Aorta (tissue), 5 donors: ENCODE measurements around the gene SYF2. TPM values are rescaled to one million over a fixed set of nuclear protein-coding genes. Genes with fewer than 3 reads are reported as not detected.
"Not testable (repeated sequence)": the region's sequence is repeated elsewhere in the genome, so short reads cannot be mapped to it uniquely, and the experiment has no call there.

Experiments
- ATAC-seq: fragments of 200-7000 bp; cut with Tn5 transposase; one replicate; pipeline ENCODE4 v1.9.1; 2022; ENCODE audit warnings: moderate library complexity; ENCODE audit not compliant: low FRiP score
- DNase-seq, 2 donors: peaks; one replicate each; pipeline ENCODE4 v3.0.0-alpha.2; 2020
- H3K27ac ChIP-seq, 2 donors: one replicate each; pipeline ENCODE4 v1.5.1; 2013; ENCODE audit warnings: low read length in 2 of 2, mild to moderate bottlenecking in 2 of 2, moderate library complexity in 2 of 2, control low read depth in 1 of 2, inconsistent platforms in 1 of 2, low read depth in 1 of 2
- H3K27me3 ChIP-seq, 2 donors: one replicate each; pipeline ENCODE4 v1.6.1; 2013; ENCODE audit warnings: control low read depth in 1 of 2, low read length in 1 of 2, mild to moderate bottlenecking in 1 of 2, moderate library complexity in 1 of 2; ENCODE audit not compliant: insufficient read depth in 2 of 2, control insufficient read depth in 1 of 2
- H3K36me3 ChIP-seq, 2 donors: one replicate each; pipeline ENCODE4 v1.6.1; 2013; ENCODE audit warnings: control low read depth in 1 of 2, low read length in 1 of 2, mild to moderate bottlenecking in 1 of 2; ENCODE audit not compliant: insufficient read depth in 2 of 2, control insufficient read depth in 1 of 2
- H3K4me1 ChIP-seq, 2 donors: one replicate each; pipeline ENCODE4 v1.6.1; 2013; ENCODE audit warnings: low read length in 2 of 2, control low read depth in 1 of 2, mild to moderate bottlenecking in 1 of 2, moderate library complexity in 1 of 2; ENCODE audit not compliant: insufficient read depth in 2 of 2, control insufficient read depth in 1 of 2
- H3K4me3 ChIP-seq, 2 donors: one replicate each; pipeline ENCODE4 v1.5.1; 2013; ENCODE audit warnings: low read length in 2 of 2, control low read depth in 1 of 2, mild to moderate bottlenecking in 1 of 2
- H3K9me3 ChIP-seq: one replicate; pipeline ENCODE4 v1.6.1; 2013; ENCODE audit warnings: mild to moderate bottlenecking, low read length; ENCODE audit not compliant: control insufficient read depth
- WGBS, 2 donors: extraction: QIAGEN DNeasy Blood & Tissue Kit; methylation state at CpG; one replicate each; pipeline ENCODE4 v1.1.7; 2013; 5-methylcytosine and 5-hydroxymethylcytosine counted together
- intact Hi-C, 2 donors: fragments of 100-400 bp; cut with DNase I; formaldehyde crosslinking; loops; one replicate each; pipeline versions ENCODE4 v1.14.2 to v1.15.0; 2022
- polyA plus RNA-seq, 2 donors: library from polyadenylated mRNA; stranded (reverse); fragments of 200-250 nt; gene quantifications; one replicate each; pipeline ENCODE4 v1.2.3, GENCODE V29; 2013
- total RNA-seq, 2 donors: library from RNA; stranded (reverse); fragmentation: NEBNext Ultra II Directional; extraction: Animal tissue kit (Norgen Biotek cat#: 25700); gene quantifications; one replicate each; pipeline ENCODE4 v1.2.1, GENCODE V29; 2021
- donor health status: healthy with polysubstance abuse.
- donor health status: Bipolar disorder and iron deficiency.
- donor health status: DM: no; HTN: no; CAD: no.
- donor health status: DM: no; HTN: no; CAD: no.
- donor health status: DM: yes; HTN: yes; CAD: no.

SYF2 gene
- total and polyA plus RNA-seq, 4 donors = 43.0 to 142 (median 74.6) TPM

DNA sequence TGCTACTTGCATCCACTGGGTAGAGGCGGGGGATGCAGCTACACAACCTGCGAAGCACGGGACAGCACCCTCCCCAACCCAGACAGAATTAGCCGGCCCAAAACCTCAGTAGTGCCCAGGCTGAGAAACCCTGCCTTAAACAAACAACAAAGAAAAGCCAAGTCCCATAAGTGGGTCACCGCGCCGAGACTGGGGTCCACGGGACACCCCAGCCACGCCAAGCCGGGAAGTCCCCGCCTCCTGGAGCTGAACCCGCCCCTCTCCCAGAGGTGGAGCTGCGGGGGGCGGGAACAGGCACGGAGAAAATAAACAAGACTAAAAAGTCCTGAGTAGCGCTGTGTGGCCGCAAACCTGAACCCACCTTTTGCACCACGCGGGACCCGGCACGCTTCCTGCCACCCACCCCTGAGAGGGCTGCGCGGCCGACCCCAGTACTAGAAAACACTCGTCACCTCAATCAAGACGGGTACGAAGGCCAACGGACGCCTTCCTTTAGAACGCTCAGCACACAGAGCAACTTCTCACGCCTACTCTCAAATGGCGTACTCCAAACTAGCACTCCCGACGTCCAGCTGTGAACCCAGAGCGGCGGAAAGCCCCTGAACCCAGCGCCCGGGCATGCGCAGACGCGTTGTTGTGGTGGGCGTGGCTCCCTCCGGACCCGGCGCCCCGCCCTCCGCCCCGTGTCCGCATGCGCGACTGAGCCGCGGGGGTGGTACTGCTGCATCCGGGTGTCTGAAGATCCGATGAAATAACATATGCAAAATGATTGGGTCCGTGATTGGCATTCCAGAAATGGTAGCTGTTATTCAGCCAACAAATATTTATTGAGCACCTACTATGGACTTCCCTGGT lies 35.2 kb upstream of the SYF2 start:
- H3K36me3 ChIP-seq, H3K4me1 ChIP-seq, H3K27me3 ChIP-seq, H3K9me3 ChIP-seq, intact Hi-C loops: not testable (repeated sequence)
- peak in 1 of 2 donors; percentile 81 for DNase-seq
- H3K4me3 ChIP-seq = peak overlapping the region in 1 of 2 donors; percentile 39
- peak overlapping the region in 1 of 2 donors; percentile 36 for H3K27ac ChIP-seq
- peak; percentile 98 for ATAC-seq
- WGBS, 2 donors = 0% methylated on average over 32 to 42 of the region's 56 CpGs

DNA sequence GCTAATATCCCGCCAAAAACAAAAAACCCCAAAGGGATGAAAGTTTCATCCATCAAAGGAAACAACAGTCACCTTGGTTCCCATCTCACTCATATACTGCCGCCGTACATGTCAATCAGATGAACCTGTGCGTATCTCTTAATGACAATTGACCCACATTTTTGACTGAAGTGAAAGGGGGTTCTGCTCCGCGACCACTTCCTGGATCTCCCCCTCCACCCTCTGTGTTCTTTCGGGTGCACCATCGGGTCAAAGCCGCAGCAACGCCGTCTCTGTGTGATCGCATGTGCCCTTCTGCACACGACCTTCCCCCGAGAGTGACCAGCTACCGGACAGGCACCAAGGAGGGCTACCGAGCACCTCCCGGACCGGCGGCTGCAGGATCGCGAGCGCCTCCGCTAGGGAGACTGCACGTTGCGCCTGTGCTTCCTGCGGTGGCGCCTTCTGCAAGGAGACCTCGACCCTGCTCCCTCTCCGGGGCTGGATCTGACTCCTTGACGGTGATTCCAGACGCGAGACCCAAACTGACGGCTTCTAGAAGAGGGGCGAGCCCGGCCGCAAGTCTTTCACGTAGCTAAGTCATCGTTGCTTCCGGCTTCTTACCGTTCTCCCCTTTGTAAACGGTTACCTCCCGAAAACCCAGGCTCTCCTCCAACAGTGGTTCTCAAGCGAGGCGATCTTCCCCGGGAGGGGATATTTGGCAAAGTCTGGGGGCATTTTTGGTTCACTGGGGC lies 34.4 kb upstream of the SYF2 start:
- H3K36me3 ChIP-seq, DNase-seq, intact Hi-C loops, H3K4me1 ChIP-seq, H3K9me3 ChIP-seq, H3K27ac ChIP-seq, H3K27me3 ChIP-seq: not testable (repeated sequence)
- WGBS, 2 donors = 0 to 1% methylated on average over 11 to 27 of the region's 45 CpGs
- peak; percentile 84 for ATAC-seq
- peak overlapping the region in 1 of 2 donors; percentile 62 for H3K4me3 ChIP-seq

DNA sequence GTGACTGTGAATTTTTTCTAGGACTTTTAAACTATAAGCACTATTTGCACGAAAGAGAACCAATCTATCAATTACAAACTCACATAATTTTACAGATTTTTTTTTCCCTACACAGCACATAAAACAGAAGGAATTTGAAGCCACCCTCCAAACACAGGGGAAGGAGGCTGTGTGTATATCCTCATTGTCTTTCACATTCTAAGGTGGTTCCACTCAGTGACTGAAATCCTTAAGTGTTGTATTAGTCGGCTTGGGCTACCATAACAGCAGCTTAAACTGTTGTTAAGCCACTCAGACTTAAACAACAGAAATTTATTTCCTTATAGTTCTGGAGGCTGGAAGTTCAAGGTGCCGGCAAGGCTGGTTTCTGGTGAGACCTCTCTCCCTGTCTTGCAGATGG lies 28.0 kb upstream of the SYF2 start:
- H3K9me3 ChIP-seq, H3K27ac ChIP-seq, DNase-seq, H3K36me3 ChIP-seq, H3K4me3 ChIP-seq, intact Hi-C loops, ATAC-seq, H3K27me3 ChIP-seq, H3K4me1 ChIP-seq: not testable (repeated sequence)
- WGBS, 2 donors = 85 to 90% methylated on average over 3 of the region's 3 CpGs

DNA sequence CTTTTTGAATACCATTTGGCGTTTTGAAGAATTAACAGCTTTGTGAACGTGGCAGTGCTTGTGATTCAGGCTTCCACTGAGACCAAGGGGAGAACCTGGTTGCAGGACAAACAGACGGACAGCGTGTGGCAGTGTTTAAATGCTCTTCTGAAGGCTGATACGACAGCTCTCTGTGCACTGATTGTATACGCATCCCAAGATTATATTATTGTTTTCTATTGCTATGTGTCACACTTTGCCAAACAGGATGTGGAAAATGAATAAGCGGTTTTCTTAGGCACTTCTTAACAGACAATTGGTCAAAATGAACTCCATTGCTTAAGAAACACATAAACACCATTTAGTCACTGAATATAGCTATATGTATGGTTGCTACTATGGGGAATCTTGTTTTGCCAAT lies 27.5 kb upstream of the SYF2 start:
- H3K4me3 ChIP-seq, H3K27me3 ChIP-seq, ATAC-seq, H3K27ac ChIP-seq, DNase-seq, H3K9me3 ChIP-seq, H3K4me1 ChIP-seq, H3K36me3 ChIP-seq, intact Hi-C loops: not testable (repeated sequence)
- WGBS, 2 donors = 74 to 75% methylated on average over 7 of the region's 7 CpGs

DNA sequence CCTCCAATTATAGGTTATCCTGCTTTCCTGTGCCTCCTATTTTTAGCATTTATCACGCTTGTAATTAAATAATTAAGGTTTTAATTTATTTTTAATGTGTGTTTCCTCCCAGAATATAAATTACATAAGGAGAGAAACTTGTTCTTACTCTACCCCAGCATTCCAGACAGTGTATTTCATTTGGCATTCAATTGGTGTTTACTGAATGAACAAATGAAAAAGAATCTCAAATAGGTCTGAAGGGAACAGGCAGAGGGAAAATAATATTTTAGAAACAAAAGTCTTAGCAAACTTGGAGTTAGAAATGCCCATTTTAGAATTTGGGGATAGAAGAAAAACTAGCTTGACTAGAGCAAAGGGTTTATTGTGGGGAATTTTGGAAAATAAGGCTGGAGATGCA lies 24.9 kb upstream of the SYF2 start:
- ATAC-seq = no peak
- 6 to 9% methylated on average over 1 of the region's 1 CpG for WGBS, 2 donors

GRCh38 chr1:25256578-25256965 lies 24.3 kb upstream of the SYF2 start:
- ATAC-seq (no peak), DNase-seq (no peak)
- Histone ChIP-seq H3K36me3 (no peaks in the 10 kb centered on the region), H3K4me3 (no peak overlapping the region), H3K27ac (peak overlapping the region in 1 of 2 donors; percentile 96), H3K9me3 (no peaks in the 10 kb centered on the region), H3K27me3 (no peaks in the 10 kb centered on the region), H3K4me1 (peaks cover 0 to 6% of the 10 kb centered on the region in 2 donors)
- intact Hi-C loops = no loop called here
- WGBS, 2 donors = 38 to 43% methylated on average over 5 of the region's 5 CpGs

More for the DNA sequence above, 24.9 kb upstream of the SYF2 start:
- Histone ChIP-seq H3K4me3 (no peak overlapping the region), H3K27ac (no peak overlapping the region), H3K27me3 (no peaks in the 10 kb centered on the region), H3K4me1 (peaks cover 0 to 6% of the 10 kb centered on the region in 2 donors), H3K36me3 (no peaks in the 10 kb centered on the region), H3K9me3 (no peaks in the 10 kb centered on the region)
- intact Hi-C loops = no loop called here
- DNase-seq = no peak

DNA sequence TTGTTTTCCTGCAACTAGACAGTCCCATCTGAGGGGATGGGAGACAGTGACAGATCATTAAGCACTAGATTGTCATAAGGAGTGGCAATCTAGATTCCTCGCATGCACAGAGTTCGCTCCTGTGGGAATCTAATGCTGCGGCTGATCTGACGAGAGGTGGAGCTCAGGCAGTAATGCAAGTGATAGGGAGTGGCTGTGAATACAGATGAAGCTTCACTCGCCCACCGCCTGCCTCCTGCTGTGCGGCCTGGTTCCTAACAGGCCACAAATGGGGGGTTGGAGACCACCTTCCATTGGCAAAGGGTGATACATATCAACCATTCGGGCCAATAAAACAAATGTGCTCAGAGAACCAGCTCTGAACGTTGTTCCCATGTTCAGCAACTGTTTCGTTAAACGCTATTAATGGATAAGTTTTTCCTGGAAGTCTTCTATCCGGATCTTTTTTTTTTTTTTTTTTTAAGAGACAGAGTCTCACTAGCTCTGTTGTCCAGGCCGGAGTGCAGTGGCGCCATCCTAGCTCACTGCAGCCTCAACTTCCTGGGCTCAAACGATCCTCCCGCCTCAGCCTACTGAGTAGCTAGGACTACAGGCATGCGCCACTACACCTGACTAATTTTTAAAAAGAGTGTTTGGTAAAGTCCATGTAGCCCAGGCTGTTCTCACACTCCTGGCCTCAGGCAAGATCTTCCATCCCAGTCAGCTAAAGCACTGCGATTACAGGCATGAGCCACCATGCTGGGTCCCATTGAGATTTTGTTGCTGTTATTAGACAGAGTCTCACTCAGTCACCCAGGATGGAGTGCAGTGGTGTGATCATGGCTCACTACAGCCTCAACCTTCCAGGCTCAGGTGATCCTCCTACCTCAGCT lies 23.6 kb upstream of the SYF2 start:
- H3K4me1 ChIP-seq = peaks cover 0 to 6% of the 10 kb centered on the region in 2 donors
- DNase-seq = no peak
- H3K4me3 ChIP-seq = no peak overlapping the region
- no peaks in the 10 kb centered on the region for H3K27me3 ChIP-seq
- H3K27ac ChIP-seq = peak overlapping the region in 1 of 2 donors; percentile 96
- ATAC-seq = no peak
- H3K9me3 ChIP-seq = no peaks in the 10 kb centered on the region
- WGBS, 2 donors = 77 to 91% methylated on average over 18 of the region's 18 CpGs
- intact Hi-C loops = no loop called here
- no peaks in the 10 kb centered on the region for H3K36me3 ChIP-seq

GRCh38 chr1:25253911-25254310 lies 21.6 kb upstream of the SYF2 start:
- peak overlapping the region in 1 of 2 donors; percentile 10 for H3K27ac ChIP-seq
- H3K36me3 ChIP-seq = no peaks in the 10 kb centered on the region
- peaks cover 0 to 6% of the 10 kb centered on the region in 2 donors for H3K4me1 ChIP-seq
- ATAC-seq (no peak), DNase-seq (no peak)
- H3K4me3 ChIP-seq = no peak overlapping the region
- intact Hi-C loops = no loop called here
- no peaks in the 10 kb centered on the region for H3K27me3 ChIP-seq
- 79 to 87% methylated on average over 2 of the region's 2 CpGs for WGBS, 2 donors
- no peaks in the 10 kb centered on the region for H3K9me3 ChIP-seq
